Activated CD8-positive, alpha-beta T cell treated with anti-CD3 and anti-CD28 coated beads for 36 hours (primary cell): ENCODE data around the gene LRRC3. TPM values are rescaled to one million over a fixed set of nuclear protein-coding genes. Genes with fewer than 3 reads are reported as not detected.

Experiments
- ATAC-seq: fragments of 200-7000 bp; cut with Tn5 transposase; one replicate; pipeline ENCODE4 v1.10.0; 2021; ENCODE audit warnings: mild to moderate bottlenecking, moderate library complexity
- CTCF ChIA-PET: fragments of 350-600 bp; sonication (Branson Sonifier 250); formaldehyde crosslinking; loops from one replicate; lab custom pipeline; 2021; ENCODE audit warnings: antibody characterized with exemption; lab: Charles Lee
- POLR2A ChIA-PET: fragments of 350-600 bp; sonication (Branson Sonifier 250); formaldehyde crosslinking; loops from one replicate; lab custom pipeline; 2021; ENCODE audit warnings: antibody characterized with exemption; lab: Charles Lee
- DNase-seq: peaks from one replicate; pipeline ENCODE4 v3.0.0-alpha.2; 2020
- H3K27ac Mint-ChIP-seq: one replicate; pipeline ENCODE4 v1.8.0; 2021; ENCODE audit warnings: mild to moderate bottlenecking, mixed read lengths
- H3K27me3 Mint-ChIP-seq: one replicate; pipeline ENCODE4 v1.8.0; 2021; ENCODE audit warnings: mixed read lengths
- H3K36me3 Mint-ChIP-seq: one replicate; pipeline ENCODE4 v1.8.0; 2021; ENCODE audit warnings: low read depth, mixed read lengths
- H3K4me1 Mint-ChIP-seq: one replicate; pipeline ENCODE4 v1.8.0; 2021; ENCODE audit warnings: low read depth, mixed read lengths
- H3K4me3 Mint-ChIP-seq: one replicate; pipeline ENCODE4 v1.8.0; 2021; ENCODE audit warnings: mild to moderate bottlenecking, moderate library complexity, mixed read lengths
- H3K9me3 Mint-ChIP-seq: one replicate; pipeline ENCODE4 v1.8.0; 2021; ENCODE audit warnings: mixed read lengths
- intact Hi-C: fragments of 100-400 bp; cut with micrococcal nuclease; formaldehyde crosslinking; loops from one replicate; pipeline ENCODE4 v1.10.0; 2022
- total RNA-seq, 2 experiments: library from RNA; stranded (reverse); gene quantifications; one replicate each; pipeline ENCODE4 v1.2.3, GENCODE V29; 2021
- TF ChIP-seq, protein P1 (sequence below): fragments of 200-600 bp; IDR thresholded peaks from one replicate; pipeline ENCODE4 v1.8.0; 2022; ENCODE audit warnings: antibody characterized with exemption, mild to moderate bottlenecking

Gene LRRC3
- total RNA-seq, 2 experiments from 2014 or later: 1.8 to 1.9 TPM

- Mint-ChIP-seq H3K9me3 (no peaks in the 10 kb centered on the region), H3K27ac (no peak overlapping the region), H3K4me3 (peak overlapping the region; percentile 27), H3K27me3 (no peaks in the 10 kb centered on the region), H3K36me3 (no peaks in the 10 kb centered on the region), H3K4me1 (peaks cover 4% of the 10 kb centered on the region)
- CTCF ChIA-PET: interaction anchor here (0.6 to 2.6 kb wide), 45 partner anchors 9 to 417 kb away, joined by 3 to 31 read pairs (median 4); partner anchors contain the start of genes KRTAP12-3 and UBE2G2
- DNase-seq: peak; percentile 78
- intact Hi-C loops: loop anchor here (5.0 to 10.0 kb wide), 2 partner anchors 234 to 282 kb away; no protein-coding TSS in a partner anchor
- POLR2A ChIA-PET: interaction anchor here (0.8 kb wide), 1 partner anchor 47 kb away, joined by 3 read pairs; no protein-coding TSS in a partner anchor
- TF ChIP-seq, protein P1, sequence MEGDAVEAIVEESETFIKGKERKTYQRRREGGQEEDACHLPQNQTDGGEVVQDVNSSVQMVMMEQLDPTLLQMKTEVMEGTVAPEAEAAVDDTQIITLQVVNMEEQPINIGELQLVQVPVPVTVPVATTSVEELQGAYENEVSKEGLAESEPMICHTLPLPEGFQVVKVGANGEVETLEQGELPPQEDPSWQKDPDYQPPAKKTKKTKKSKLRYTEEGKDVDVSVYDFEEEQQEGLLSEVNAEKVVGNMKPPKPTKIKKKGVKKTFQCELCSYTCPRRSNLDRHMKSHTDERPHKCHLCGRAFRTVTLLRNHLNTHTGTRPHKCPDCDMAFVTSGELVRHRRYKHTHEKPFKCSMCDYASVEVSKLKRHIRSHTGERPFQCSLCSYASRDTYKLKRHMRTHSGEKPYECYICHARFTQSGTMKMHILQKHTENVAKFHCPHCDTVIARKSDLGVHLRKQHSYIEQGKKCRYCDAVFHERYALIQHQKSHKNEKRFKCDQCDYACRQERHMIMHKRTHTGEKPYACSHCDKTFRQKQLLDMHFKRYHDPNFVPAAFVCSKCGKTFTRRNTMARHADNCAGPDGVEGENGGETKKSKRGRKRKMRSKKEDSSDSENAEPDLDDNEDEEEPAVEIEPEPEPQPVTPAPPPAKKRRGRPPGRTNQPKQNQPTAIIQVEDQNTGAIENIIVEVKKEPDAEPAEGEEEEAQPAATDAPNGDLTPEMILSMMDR: peak; percentile 93
- peak; percentile 90 for ATAC-seq
Measured at GRCh38 chr21:44510508-44511218, 55.4 kb downstream of the LRRC3 start.

GRCh38 chr21:44511219-44511937, 56.1 kb downstream of the LRRC3 start:
- Mint-ChIP-seq H3K36me3 (no peaks in the 10 kb centered on the region), H3K27me3 (no peaks in the 10 kb centered on the region), H3K4me1 (peaks cover 4% of the 10 kb centered on the region), H3K27ac (no peak overlapping the region), H3K9me3 (no peaks in the 10 kb centered on the region), H3K4me3 (no peak overlapping the region)
- DNase-seq (no peak), ATAC-seq (no peak)
- intact Hi-C loops: loop anchor here (5.0 to 10.0 kb wide), 2 partner anchors 233 to 281 kb away; no protein-coding TSS in a partner anchor
- ChIA-PET POLR2A (no interaction called here), CTCF (interaction anchor here (0.6 to 2.6 kb wide), 37 partner anchors 10 to 416 kb away, joined by 3 to 31 read pairs (median 4); partner anchors contain the start of genes KRTAP12-3 and UBE2G2)
- TF ChIP-seq, protein P1: no peak

Other genes starting within 250 kb of the LRRC3 start
- 1 to 10 TPM; 5.4 to 5.9 TPM for gene ICOSLG, start 214.6 kb upstream of the LRRC3 start, total RNA-seq
- gene DNMT3L, start 193.6 kb upstream of the LRRC3 start, total RNA-seq: not detected
- not detected for gene AIRE, start 169.6 kb upstream of the LRRC3 start, total RNA-seq
- 100 to 1,000 TPM; 188 to 200 TPM for gene PFKL, start 155.5 kb upstream of the LRRC3 start, total RNA-seq
- gene CFAP410, start 116.1 kb upstream of the LRRC3 start, total RNA-seq: 10 to 100 TPM; 17.2 TPM
- gene TRPM2, start 101.9 kb upstream of the LRRC3 start, total RNA-seq: 1 to 10 TPM; 2.6 to 3.7 TPM
- not detected for gene KRTAP10-1, start 84.7 kb downstream of the LRRC3 start, total RNA-seq
- gene KRTAP10-2, start 96.0 kb downstream of the LRRC3 start, total RNA-seq: not detected
- not detected for gene KRTAP10-3, start 103.3 kb downstream of the LRRC3 start, total RNA-seq
- not detected for gene KRTAP10-4, start 118.2 kb downstream of the LRRC3 start, total RNA-seq
- gene KRTAP10-5, start 125.1 kb downstream of the LRRC3 start, total RNA-seq: not detected
- not detected for gene KRTAP10-6, start 137.0 kb downstream of the LRRC3 start, total RNA-seq
- gene KRTAP10-7, start 145.1 kb downstream of the LRRC3 start, total RNA-seq: not detected
- gene KRTAP10-8, start 156.6 kb downstream of the LRRC3 start, total RNA-seq: not detected
- gene KRTAP10-9, start 171.6 kb downstream of the LRRC3 start, total RNA-seq: not detected
- gene KRTAP10-10, start 181.8 kb downstream of the LRRC3 start, total RNA-seq: not detected
- gene KRTAP10-11, start 190.9 kb downstream of the LRRC3 start, total RNA-seq: not detected
- gene KRTAP12-4, start 199.1 kb downstream of the LRRC3 start, total RNA-seq: not detected
- gene KRTAP12-3, start 202.4 kb downstream of the LRRC3 start, total RNA-seq: not detected
- not detected for gene KRTAP12-2, start 211.4 kb downstream of the LRRC3 start, total RNA-seq
- gene KRTAP12-1, start 226.7 kb downstream of the LRRC3 start, total RNA-seq: not detected
- not detected for gene KRTAP10-12, start 241.7 kb downstream of the LRRC3 start, total RNA-seq